IPS DF 4.7 (cell line): ENCODE results near the gene VAMP3.
"Not testable (repeated sequence)": the region's sequence is repeated elsewhere in the genome, so short reads cannot be mapped to it uniquely, and the experiment has no call there.

Source experiments
- DNase-seq: peaks from one replicate; pipeline ENCODE4 v3.0.0-alpha.2; 2013; ENCODE audit warnings: low spot score; ENCODE audit errors: extremely low read depth

The VAMP3 gene

DNA sequence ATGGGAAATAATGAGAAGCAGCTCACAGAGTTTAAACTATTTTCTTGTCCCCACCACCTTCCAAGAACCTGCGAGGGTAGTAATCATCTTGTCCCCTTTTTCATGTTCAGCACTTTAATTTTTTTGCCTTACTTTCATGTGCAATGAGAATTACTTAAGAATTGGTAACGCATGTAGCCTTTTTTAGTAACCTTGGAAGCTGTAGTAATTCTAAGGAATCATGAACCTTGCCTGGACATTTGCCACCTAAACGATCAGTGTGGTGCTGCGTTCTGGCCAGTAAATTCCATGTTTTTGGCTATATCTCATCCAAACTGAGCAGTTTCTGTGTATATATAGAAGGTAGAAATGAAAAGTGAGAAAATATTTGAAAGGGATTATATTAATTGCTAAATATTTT, 3.9 kb upstream of the VAMP3 start:
- no peak for DNase-seq

DNA sequence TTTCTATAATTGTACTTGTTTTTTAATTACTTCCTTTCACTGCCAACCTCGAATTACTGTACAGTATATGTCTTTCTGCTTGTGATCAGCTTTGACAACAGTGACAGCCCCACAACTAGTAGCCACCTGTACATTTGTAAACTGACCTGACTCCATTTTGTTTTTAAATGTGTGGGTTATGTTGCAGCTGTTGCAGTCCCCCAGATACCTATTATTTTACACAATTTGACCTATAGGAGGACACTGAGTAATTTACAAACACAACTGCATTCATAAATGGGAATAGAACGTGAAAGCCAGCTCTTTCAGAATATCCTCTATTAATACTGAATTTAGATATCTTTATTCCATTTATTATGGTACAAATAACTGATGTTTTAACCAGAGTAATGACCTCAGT, 2.5 kb upstream of the VAMP3 start:
- DNase-seq, result no peak

DNA sequence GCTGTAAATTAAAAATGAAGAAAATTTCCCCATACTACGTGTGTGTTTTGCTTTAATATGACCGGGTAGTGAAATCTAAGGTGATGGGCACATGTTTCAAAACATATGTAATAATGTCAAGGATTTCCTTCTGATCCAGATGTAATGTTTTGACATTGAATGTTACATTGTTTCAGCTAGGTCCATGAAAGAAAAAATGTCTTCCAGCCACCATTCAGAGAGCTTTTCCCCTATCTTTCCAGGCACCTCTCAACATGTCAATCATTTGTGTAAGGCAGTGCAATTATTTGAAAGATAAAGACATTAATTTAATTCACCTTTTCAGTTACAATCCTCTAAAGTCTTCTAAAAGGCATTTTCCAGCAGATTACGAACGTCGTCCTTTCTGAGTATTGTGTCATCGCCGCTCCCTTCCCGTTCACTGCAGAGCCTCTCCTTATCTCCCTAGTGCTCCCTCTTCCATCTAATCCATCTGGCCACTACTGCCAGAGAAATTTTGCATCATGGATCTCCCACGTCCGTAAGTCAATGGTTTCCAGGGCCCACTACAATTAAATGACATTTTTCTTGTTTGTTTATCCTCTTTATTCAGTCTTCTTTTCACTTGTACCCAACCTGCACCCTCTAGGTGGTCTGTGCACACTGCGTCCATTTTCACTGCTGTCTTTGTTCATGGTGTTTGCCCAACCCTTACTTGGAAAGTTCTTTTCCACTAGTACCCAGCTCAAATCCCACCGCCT, 1.3 kb upstream of the VAMP3 start:
- no peak for DNase-seq

DNA sequence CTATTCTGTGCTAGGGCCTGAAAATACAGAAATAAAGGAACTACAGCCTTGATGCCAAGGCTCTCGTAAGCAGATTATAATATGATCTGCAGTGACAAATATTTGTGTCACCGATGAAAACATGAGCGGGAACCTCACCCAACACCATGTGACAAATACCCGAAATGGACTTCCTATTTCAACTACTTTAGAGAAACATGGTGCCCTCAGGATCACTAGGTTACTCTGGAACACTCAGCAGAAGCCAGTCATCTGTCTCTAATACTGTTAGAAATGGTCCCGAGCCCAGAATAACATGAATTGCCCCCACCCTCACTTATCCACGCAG, 463 bp upstream of the VAMP3 start:
- no peak for DNase-seq

DNA sequence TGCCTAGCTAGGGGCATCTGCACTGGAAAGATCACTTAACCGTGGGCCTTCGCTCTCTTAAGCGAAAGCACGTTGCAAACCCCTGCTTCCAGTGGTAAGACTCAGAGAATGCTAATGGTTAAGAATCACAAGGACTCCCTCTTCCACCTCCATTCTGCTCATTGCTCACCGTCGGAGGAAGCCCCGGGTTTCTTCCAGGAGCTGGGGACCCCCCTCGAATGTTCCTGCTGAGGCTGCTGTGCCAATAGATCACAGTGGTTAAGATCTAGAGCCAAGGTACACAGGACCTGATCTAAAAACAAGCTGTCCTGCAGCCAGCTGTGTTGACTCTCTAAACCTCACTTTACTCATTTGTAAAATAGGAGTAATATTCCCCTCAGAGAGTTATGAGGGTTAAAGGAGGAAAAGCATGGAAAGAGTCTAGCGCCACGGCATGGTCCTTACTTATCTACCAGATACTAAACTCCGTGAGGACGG, 765 bp downstream of the VAMP3 start:
- no peak for DNase-seq

DNA sequence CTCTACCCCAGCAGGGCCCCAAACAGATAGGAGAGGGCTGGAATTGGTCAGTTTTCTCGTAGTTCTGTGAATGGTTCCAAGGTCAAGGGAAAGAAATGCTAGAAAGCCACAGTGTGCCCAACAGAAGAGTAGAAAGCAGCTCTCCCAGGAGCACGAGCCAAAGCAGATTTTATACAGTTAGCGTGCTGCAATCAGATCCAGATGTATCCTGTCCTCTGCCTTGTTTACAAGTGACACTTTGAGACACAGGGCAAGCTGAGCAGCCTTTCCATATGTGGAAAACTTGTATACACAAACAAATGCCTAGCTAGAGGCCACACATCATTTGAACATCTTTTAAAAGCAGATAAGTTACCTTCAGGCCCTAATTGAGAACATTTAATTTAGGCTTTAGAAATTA, 6.5 kb downstream of the VAMP3 start:
- no peak for DNase-seq

DNA sequence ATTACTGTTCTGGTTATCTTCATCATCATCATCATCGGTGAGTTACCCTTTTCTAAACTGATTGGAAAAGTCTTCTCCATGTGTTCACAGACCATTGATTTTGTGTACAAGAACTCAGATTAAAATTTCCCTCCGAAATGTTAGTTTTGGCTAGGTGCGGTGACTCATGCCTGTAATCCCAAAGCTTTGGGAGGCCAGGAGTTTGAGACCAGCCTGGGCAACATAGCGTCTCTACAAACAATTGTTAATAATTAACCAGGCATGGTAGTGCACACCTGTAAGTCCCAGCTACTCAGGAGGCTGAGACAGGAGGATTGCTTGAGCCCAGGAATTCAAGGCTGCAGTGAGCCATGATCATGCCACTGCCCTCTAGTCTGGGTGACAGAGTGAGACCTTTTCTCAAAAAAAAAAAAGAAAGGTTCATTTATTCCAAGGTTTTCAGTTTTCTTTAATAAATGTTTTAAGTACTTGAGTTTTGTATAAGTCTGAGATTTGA, 7.1 kb downstream of the VAMP3 start:
- no peak for DNase-seq

DNA sequence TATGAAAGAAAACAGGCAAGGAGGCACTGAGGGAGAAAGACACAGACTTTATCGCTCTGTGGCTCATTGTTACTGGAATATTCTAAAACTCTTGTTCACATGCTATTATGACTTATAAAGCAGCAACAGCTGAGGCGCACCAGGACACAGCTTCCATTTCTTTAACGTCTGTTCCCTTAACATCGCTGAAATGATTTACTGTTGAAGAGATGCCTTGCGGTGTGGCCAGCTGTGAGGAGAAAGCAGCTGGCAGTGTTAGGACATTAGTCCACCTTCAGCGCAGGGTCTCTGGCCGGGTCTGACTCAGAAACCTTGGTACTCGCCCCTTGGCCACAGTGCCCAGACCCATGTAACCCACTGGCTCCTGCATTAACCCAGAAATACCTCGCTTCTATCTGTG, 9.9 kb downstream of the VAMP3 start:
- no peak for DNase-seq

- DNase-seq, result no peak
Observed at GRCh38 chr1:7781501-7781900, 10.4 kb downstream of the VAMP3 start.

DNA sequence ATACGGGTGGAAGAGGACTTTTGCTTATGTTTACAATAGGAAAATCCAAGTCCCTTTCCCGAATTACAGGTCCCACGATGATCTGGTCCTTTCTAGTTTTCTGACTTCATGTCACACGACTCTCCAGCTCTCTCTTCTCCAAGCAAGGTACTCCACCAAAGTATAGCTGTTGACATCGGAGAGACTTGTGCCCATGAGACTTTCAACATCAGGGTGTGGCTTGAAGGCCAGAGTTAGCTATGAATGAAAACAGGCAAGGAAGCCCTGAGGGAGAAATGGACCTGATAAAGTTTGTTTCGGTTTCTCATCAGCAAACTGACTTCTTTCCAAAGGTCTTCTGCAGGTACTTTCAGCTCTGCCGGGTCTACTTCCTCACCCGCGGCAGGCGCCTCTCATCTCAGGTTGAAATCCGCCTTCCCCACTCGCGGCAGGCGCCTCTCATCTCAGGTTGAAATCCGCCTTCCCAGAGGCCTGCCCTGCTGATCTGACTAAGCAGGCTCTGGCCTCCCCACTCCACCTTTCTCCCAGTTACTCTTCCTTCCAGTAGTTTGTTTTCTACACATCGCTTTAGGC, 10.9 kb downstream of the VAMP3 start:
- no peak for DNase-seq

DNA sequence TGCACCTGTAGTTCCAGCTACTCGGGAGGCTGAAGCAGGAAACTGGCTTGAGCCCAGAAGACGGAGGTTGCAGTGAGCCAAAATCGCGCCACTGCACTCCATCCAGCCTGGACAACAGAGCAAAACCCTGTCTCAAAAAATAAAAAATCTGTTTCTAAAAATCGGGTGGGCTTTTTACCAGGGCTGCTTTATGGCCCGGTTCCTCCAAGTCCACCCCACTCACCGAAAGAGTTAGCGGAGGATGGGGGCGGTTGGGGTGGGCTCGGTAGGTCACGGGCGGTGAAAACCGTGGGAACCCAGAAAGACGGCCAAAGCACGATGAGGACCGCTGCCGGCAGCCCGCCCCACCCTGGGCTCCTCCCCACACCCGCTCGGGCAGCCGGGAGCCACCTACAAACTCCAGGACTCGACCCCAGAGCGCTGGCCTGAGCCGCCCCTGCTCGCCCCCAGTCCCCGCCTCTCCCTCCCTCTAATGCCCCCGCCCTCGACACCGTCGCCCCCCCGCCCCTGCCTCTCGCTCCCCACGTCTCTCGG, 12.1 kb downstream of the VAMP3 start:
- no peak for DNase-seq

DNA sequence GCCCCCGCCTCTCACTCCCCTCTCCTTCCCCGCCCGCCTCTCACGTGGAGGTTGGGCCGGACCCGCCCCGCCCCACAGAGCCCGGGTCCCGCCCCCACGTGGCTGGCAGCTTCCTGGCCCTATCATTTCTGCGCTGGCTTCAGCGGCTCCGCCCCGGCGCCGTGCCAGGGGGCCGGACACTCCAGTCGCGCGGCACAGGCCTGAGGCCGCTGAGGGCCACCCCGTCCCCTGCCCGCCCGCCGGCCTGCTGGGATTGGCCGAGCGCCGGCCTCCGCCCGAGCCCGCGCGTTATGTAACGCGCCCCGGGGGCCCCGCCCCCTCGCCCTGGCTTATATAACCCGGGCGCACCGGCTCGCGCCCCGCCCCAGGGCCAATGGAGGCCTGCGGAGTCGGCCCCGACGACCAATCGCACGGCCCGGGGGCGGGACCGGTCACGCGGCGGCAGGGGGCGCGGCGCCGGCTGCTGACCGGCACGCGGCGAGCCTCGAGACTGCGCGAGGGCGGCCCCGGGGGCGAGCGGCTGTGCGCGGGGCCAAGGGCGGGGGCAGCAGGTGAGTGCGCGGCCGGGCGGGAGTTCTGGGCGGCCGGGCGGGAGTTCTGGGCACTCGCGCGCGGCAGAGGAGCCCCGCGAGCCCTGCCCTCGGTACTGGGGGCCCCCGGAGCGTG, 12.9 kb downstream of the VAMP3 start, which contains the start of gene PER3:
PER3 (plus strand) TSS at position 466 of the 666 bp plus-strand sequence. CDS start 587 bp downstream, outside the sequence.
- DNase-seq, result no peak

- DNase-seq, result no peak
Observed at GRCh38 chr1:7784492-7785071, 13.5 kb downstream of the VAMP3 start.

- no peak for DNase-seq
Observed at GRCh38 chr1:7785108-7785507, 14.0 kb downstream of the VAMP3 start.

DNA sequence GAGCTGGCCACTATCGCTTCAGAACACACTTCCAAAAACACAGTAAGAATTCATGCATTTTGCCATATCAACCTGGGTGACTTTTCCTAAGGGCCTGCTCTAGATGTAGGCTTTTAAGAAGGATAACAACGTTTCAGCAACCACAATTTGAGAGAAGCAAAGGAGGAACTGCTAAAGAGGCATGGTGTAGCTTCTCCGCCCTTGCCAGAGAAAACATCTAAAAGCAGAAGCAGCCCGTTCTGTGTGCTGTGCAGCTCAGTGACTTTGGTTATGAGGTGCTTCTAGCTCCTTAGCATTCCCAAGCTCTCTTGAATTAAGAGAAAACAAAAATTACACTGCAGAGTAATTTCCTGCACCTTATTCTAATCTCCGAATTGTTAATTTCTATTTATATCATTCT, 15.7 kb downstream of the VAMP3 start:
- no peak for DNase-seq

- DNase-seq, result no peak
Observed at GRCh38 chr1:7789828-7790227, 18.7 kb downstream of the VAMP3 start.

GRCh38 chr1:7791027-7791426, 19.9 kb downstream of the VAMP3 start:
- DNase-seq, result not testable (repeated sequence)

- no peak for DNase-seq
Observed at GRCh38 chr1:7795406-7795805, 24.3 kb downstream of the VAMP3 start.

GRCh38 chr1:7805460-7805859, 34.4 kb downstream of the VAMP3 start:
- no peak for DNase-seq

DNA sequence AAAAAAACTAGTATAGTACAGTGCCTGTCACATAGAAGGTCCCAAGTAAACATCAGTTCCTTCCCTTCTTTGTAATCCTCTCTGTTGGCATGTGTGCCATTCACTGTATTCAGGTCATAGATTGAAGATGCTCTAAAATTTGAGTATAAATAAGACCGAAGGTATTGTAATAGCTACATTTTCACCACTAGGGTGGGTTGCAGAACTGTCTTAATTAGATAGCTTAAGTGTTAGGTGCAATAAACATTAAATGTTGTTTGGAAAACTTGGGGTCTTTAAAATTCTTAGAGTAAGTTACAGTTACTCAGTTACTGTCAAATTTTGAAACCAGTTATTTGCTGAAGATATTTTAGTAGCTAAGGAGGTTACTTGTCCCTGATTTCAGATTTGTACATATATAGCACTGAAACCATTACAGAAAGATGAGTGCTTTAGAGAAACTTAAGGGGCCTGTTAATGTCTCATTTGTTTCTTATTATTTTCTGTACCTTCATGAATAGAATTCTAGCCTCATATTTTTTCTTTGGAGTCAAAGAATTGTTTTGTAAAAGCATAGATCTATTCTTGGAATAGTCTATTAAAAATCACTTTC, 37.3 kb downstream of the VAMP3 start:
- no peak for DNase-seq

DNA sequence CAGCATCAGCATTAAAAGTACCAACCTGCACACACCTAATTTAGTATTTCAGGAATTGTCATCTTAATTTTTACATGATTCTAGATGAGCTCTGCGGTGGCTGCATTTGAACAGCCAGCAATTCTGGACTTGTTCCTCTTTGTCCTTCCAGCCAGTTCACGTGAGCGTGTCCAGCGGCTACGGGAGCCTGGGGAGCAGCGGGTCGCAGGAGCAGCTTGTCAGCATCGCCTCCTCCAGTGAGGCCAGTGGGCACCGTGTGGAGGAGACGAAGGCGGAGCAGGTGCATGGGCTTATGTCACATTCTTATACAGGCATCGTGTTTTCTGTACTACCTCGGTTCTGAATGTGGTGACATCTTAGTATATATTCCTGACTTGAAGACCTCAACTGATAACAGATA, 38.6 kb downstream of the VAMP3 start:
- DNase-seq, result no peak

DNA sequence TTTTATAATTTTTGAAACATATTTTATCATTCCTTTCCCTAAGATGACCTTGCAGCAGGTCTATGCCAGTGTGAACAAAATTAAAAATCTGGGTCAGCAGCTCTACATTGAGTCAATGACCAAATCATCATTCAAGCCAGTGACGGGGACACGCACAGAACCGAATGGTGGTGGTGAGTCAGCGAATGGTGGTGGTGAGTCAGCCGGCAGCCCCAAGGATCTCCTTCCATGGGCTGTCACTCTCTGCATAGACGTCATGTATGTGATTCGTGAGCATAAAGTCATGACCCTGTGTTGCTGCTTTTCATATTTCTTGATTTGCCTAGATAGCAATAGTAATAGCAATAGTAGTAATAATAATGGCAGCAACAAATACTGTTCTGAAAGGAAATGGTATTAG, 39.3 kb downstream of the VAMP3 start:
- no peak for DNase-seq
